HG02870 (cell line): ENCODE results near the gene DISP1.
"Not testable (repeated sequence)": the region's sequence is repeated elsewhere in the genome, so short reads cannot be mapped to it uniquely, and the experiment has no call there.

ENCODE experiments used
- ATAC-seq: cut with Tn5 transposase; IDR thresholded peaks from one replicate; pipeline ENCODE4 v1.9.1; 2021; ENCODE audit warnings: mild to moderate bottlenecking, moderate library complexity; ENCODE audit not compliant: unreplicated experiment

DISP1 gene

GRCh38 chr1:222850550-222850949, 35.7 kb downstream of the DISP1 start:
- ATAC-seq: not testable (repeated sequence)

- ATAC-seq: no peak
Observed at GRCh38 chr1:222852326-222852725, 37.5 kb downstream of the DISP1 start.

- ATAC-seq: no peak
Observed at GRCh38 chr1:222861062-222861461, 46.2 kb downstream of the DISP1 start.
